ENCODE results near the gene RASA3.
"Not testable (repeated sequence)": the region's sequence is repeated elsewhere in the genome, so short reads cannot be mapped to it uniquely, and the experiment has no call there.

RASA3 gene

DNA sequence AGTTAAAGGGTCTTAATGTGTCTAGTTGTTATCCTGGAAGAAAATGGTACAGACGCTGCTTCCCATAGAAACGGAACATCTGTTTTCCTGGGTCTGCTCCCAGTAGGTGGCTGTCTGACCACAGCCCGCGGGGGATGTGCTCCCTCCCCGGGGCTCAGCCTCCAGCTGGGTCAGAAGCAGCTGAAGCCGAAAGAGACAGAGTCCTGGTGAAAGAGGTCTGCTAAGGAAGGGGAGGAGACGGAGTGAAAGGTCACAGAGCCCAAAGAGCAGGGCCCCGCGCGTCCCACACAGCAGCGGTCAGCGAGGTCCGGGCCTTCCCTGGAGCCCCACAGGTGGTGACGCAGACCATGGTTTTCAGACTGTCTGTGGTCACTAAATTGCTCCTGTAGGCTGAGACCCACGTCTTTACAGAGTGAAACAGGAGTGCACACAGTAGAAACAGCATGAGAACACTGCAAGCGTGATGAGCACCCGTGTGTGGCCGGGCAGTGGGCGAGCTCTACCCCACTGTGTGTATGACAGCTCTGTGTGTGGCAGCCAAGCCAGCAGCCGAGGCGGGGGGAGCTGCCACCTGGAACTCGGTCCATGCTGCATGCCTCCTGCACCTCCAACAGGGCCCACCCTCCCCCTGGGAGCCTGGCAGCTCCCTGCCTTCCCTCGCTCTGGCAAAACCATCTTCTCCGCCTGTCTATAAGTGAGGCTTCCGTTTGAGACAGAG lies 106.5 kb downstream of the RASA3 start:
- Histone ChIP-seq H3K9ac (ENCODE audit: low read depth, low read length) (peak overlapping the region; percentile 31), H3K36me3 (ENCODE audit: insufficient read depth, low read length) (peaks cover 71% of the 10 kb centered on the region), H3K4me2 (ENCODE audit: low read length) (peak overlapping the region; percentile 34), H3K9me3 (replicated peaks; ENCODE audit: low read length) (no peaks in the 10 kb centered on the region), H3K4me1 (ENCODE audit: control insufficient read depth, insufficient read depth, low read length) (peaks cover 26% of the 10 kb centered on the region), H3K4me3 (ENCODE audit: low read length) (no peak overlapping the region), H3K27me3 (ENCODE audit: control insufficient read depth, insufficient read depth, low read length) (no peaks in the 10 kb centered on the region)

- Histone ChIP-seq H3K4me1 (ENCODE audit: control insufficient read depth, insufficient read depth, low read length) (peaks cover 26% of the 10 kb centered on the region), H3K27me3 (ENCODE audit: control insufficient read depth, insufficient read depth, low read length) (no peaks in the 10 kb centered on the region), H3K4me3 (ENCODE audit: low read length) (no peak overlapping the region), H3K36me3 (ENCODE audit: insufficient read depth, low read length) (peaks cover 72% of the 10 kb centered on the region), H3K4me2 (ENCODE audit: low read length) (peak overlapping the region; percentile 34), H3K9ac (ENCODE audit: low read depth, low read length) (no peak overlapping the region), H3K9me3 (replicated peaks; ENCODE audit: low read length) (no peaks in the 10 kb centered on the region)
Measured at GRCh38 chr13:114025405-114025713, 107.1 kb downstream of the RASA3 start.

DNA sequence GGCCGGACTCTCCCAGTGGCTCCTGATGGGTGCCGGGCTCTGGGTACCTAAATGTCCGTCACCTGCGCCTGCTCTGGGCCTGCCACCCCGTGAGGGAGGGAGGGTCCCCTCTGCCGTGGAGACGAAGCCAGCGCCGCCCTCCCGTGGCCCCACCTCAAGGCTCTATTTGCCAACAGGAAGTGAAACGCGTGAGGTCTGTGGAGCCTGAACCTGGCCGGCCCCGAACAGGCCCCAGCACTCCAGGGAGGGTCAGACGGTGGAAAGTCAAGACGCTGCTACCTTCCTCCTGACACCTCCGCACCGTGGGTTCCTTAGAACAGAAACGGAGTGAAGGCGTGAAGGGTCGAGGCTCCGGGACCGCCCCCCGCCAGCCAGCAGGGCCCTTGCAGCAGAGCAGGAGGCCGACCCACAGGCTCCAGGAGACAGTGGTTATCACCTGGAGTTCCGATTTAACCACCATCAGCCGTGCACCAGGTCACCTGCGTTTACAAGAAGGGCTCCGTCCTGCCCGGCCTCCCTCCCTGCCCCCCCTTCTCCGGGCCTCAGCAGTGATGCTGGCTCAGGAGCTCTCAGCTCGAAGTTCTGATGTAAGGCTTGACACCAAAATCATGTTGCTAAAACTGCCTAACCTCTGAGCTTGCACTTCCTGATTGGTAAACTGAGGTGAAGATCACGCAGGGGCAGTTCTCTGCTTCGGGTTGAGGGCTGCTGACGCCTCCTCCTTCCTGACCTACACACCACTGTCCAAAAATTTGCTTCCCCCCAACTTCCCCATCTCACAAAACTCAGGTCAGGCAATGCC lies 107.6 kb downstream of the RASA3 start:
- Histone ChIP-seq H3K4me2 (ENCODE audit: low read length) (no peak overlapping the region), H3K4me1 (ENCODE audit: control insufficient read depth, insufficient read depth, low read length) (peaks cover 26% of the 10 kb centered on the region), H3K9me3 (replicated peaks; ENCODE audit: low read length) (no peaks in the 10 kb centered on the region), H3K36me3 (ENCODE audit: insufficient read depth, low read length) (peaks cover 72% of the 10 kb centered on the region), H3K9ac (ENCODE audit: low read depth, low read length) (no peak overlapping the region), H3K27me3 (ENCODE audit: control insufficient read depth, insufficient read depth, low read length) (no peaks in the 10 kb centered on the region), H3K4me3 (ENCODE audit: low read length) (no peak overlapping the region)

- Histone ChIP-seq H3K4me1 (ENCODE audit: control insufficient read depth, insufficient read depth, low read length) (peaks cover 26% of the 10 kb centered on the region), H3K36me3 (ENCODE audit: insufficient read depth, low read length) (peaks cover 78% of the 10 kb centered on the region), H3K27me3 (ENCODE audit: control insufficient read depth, insufficient read depth, low read length) (no peaks in the 10 kb centered on the region), H3K9me3 (replicated peaks; ENCODE audit: low read length) (no peaks in the 10 kb centered on the region), H3K4me3 (ENCODE audit: low read length) (no peak overlapping the region), H3K9ac (ENCODE audit: low read depth, low read length) (no peak overlapping the region), H3K4me2 (ENCODE audit: low read length) (no peak overlapping the region)
Measured at GRCh38 chr13:114023716-114024602, 108.5 kb downstream of the RASA3 start.

DNA sequence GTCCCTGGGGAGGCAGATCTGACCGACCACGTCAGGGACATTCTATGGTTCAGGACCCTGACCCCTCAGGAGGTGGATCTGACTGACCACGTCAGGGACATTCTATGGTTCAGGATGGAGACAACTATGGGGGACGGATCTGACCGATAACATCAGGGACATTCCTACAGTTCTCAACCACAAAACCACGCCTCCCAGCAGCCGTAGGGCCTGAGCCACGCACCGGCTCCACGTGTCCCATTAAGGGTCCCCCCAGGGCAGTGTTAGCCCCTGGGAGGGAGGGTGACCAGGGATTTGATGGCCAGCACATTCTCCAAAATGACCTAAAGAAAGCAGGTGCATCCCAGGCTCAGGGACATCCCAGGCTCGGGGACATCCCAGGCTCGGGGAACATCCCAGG lies 109.5 kb downstream of the RASA3 start:
- H3K4me3 ChIP-seq (ENCODE audit: low read length) = no peak overlapping the region
- peaks cover 84% of the 10 kb centered on the region for H3K36me3 ChIP-seq (ENCODE audit: insufficient read depth, low read length)
- no peaks in the 10 kb centered on the region for H3K27me3 ChIP-seq (ENCODE audit: control insufficient read depth, insufficient read depth, low read length)
- H3K9me3 ChIP-seq (replicated peaks; ENCODE audit: low read length) = no peaks in the 10 kb centered on the region
- H3K4me2 ChIP-seq (ENCODE audit: low read length) = no peak overlapping the region
- no peak overlapping the region for H3K9ac ChIP-seq (ENCODE audit: low read depth, low read length)
- H3K4me1 ChIP-seq (ENCODE audit: control insufficient read depth, insufficient read depth, low read length) = peaks cover 25% of the 10 kb centered on the region

- no peak overlapping the region for H3K9ac ChIP-seq (ENCODE audit: low read depth, low read length)
- H3K9me3 ChIP-seq (replicated peaks; ENCODE audit: low read length) = no peaks in the 10 kb centered on the region
- no peak overlapping the region for H3K4me2 ChIP-seq (ENCODE audit: low read length)
- H3K27me3 ChIP-seq (ENCODE audit: control insufficient read depth, insufficient read depth, low read length) = no peaks in the 10 kb centered on the region
- no peak overlapping the region for H3K4me3 ChIP-seq (ENCODE audit: low read length)
- peaks cover 85% of the 10 kb centered on the region for H3K36me3 ChIP-seq (ENCODE audit: insufficient read depth, low read length)
- H3K4me1 ChIP-seq (ENCODE audit: control insufficient read depth, insufficient read depth, low read length) = peaks cover 21% of the 10 kb centered on the region
Measured at GRCh38 chr13:114022309-114022669, 110.1 kb downstream of the RASA3 start.

- H3K4me2 ChIP-seq (ENCODE audit: low read length) = no peak overlapping the region
- H3K36me3 ChIP-seq (ENCODE audit: insufficient read depth, low read length) = peaks cover 85% of the 10 kb centered on the region
- no peak overlapping the region for H3K9ac ChIP-seq (ENCODE audit: low read depth, low read length)
- H3K27me3 ChIP-seq (ENCODE audit: control insufficient read depth, insufficient read depth, low read length) = no peaks in the 10 kb centered on the region
- no peak overlapping the region for H3K4me3 ChIP-seq (ENCODE audit: low read length)
- H3K9me3 ChIP-seq (replicated peaks; ENCODE audit: low read length) = no peaks in the 10 kb centered on the region
- peaks cover 15% of the 10 kb centered on the region for H3K4me1 ChIP-seq (ENCODE audit: control insufficient read depth, insufficient read depth, low read length)
Measured at GRCh38 chr13:114021464-114022308, 110.7 kb downstream of the RASA3 start.

DNA sequence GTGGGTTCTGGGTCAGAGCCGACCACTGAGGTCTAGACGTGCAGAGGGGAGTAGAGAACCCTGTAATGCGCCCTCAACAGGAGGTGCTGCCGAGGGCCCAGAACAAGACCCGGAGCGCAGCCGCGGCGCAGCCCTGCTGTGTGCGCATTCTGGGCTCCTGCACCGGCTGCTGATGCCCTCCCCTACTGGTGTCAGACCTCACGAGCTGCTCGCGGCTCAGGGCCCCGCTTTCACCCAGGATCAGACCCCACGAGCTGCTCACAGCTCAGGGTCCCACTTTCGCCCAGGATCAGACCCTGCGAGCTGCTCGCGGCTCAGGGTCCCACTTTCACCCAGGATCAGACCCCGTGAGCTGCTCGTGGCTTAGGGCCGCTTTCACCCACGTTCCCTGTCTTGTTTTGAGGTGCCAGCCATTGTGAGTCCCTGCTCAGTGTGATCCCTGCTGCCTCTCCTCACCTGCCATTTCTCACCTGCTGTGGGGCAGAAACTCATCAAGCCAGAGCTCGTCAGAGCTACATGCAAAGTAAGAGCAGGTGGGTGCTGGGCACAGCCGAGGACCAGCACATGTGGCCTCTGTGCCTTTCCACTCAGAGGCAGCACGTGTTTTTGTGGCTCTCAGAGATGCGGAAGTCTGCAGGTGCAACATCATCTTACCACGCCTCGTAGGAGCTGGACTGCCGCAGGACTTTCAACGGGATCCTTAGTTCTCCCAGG lies 111.5 kb downstream of the RASA3 start:
- peaks cover 86% of the 10 kb centered on the region for H3K36me3 ChIP-seq (ENCODE audit: insufficient read depth, low read length)
- peaks cover 7% of the 10 kb centered on the region for H3K4me1 ChIP-seq (ENCODE audit: control insufficient read depth, insufficient read depth, low read length)
- H3K9me3 ChIP-seq (replicated peaks; ENCODE audit: low read length) = no peaks in the 10 kb centered on the region
- H3K9ac ChIP-seq (ENCODE audit: low read depth, low read length) = no peak overlapping the region
- no peak overlapping the region for H3K4me2 ChIP-seq (ENCODE audit: low read length)
- H3K27me3 ChIP-seq (ENCODE audit: control insufficient read depth, insufficient read depth, low read length) = no peaks in the 10 kb centered on the region
- no peak overlapping the region for H3K4me3 ChIP-seq (ENCODE audit: low read length)

DNA sequence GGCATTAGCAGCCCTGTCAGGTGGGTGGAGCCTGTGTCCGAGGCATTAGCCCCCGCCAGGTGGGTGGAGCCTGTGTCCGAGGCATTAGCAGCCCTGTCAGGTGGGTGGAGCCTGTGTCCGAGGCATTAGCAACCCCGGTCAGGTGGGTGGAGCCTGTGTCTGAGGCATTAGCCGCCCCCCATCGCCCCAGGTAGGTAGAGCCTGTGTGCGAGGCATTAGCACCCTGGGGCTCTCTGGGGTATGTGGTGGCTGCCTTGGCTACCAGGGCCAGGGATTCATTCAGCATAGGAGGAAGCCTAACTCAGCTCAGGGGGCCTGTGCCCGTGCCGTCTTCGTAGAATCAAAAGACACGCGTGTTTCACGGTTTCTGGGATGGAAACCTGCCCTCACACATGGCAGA lies 112.3 kb downstream of the RASA3 start:
- not testable (repeated sequence) for H3K27me3 ChIP-seq (ENCODE audit: control insufficient read depth, insufficient read depth, low read length); H3K4me3 ChIP-seq (ENCODE audit: low read length); H3K4me1 ChIP-seq (ENCODE audit: control insufficient read depth, insufficient read depth, low read length); H3K9me3 ChIP-seq (replicated peaks; ENCODE audit: low read length); H3K4me2 ChIP-seq (ENCODE audit: low read length); H3K9ac ChIP-seq (ENCODE audit: low read depth, low read length)
- H3K36me3 ChIP-seq (ENCODE audit: insufficient read depth, low read length) = peaks cover 87% of the 10 kb centered on the region

- Histone ChIP-seq H3K4me1 (ENCODE audit: control insufficient read depth, insufficient read depth, low read length) (no peaks in the 10 kb centered on the region), H3K27me3 (ENCODE audit: control insufficient read depth, insufficient read depth, low read length) (no peaks in the 10 kb centered on the region), H3K9me3 (replicated peaks; ENCODE audit: low read length) (no peaks in the 10 kb centered on the region), H3K4me3 (ENCODE audit: low read length) (no peak overlapping the region), H3K36me3 (ENCODE audit: insufficient read depth, low read length) (peaks cover 87% of the 10 kb centered on the region), H3K4me2 (ENCODE audit: low read length) (no peak overlapping the region), H3K9ac (ENCODE audit: low read depth, low read length) (no peak overlapping the region)
Measured at GRCh38 chr13:114019367-114019766, 113.1 kb downstream of the RASA3 start.

All from skeletal muscle satellite cell (primary cell).